H1 (cell line): ENCODE data around the gene PGLYRP1. TPM values are rescaled to one million over a fixed set of nuclear protein-coding genes. Genes with fewer than 3 reads are reported as not detected.

Experiments
- CTCF ChIA-PET: fragments of 300-600 bp; sonication (Branson Sonifier 250); formaldehyde crosslinking; loops from one replicate; lab custom pipeline; 2021; ENCODE audit not compliant: partially characterized antibody; lab: Charles Lee
- POLR2A ChIA-PET: fragments of 300-600 bp; sonication (Branson Sonifier 250); formaldehyde crosslinking; loops from one replicate; lab custom pipeline; 2021; ENCODE audit warnings: inconsistent platforms; ENCODE audit not compliant: partially characterized antibody; lab: Charles Lee
- DNase-seq, 2 experiments: peaks; one replicate each; pipeline versions ENCODE4 v3.0.0 to v3.0.0-alpha.2; 2010 to 2022; ENCODE audit warnings: low spot score in 2 of 2, low read depth in 1 of 2, mixed read lengths in 1 of 2
- FAIRE-seq: peaks from 2 replicates; lab custom pipeline; 2011; peaks lifted over from hg19 to GRCh38; lab: Jason Lieb, UNC
- H2AFZ ChIP-seq: 2 replicates; pipeline ENCODE4 v1.8.1; 2012; ENCODE audit warnings: low read length, inconsistent platforms
- H2AK5ac ChIP-seq: 2 replicates; pipeline ENCODE4 v1.6.1; 2013; ENCODE audit warnings: low read depth, low read length
- H2BK120ac ChIP-seq: replicated peaks from 2 replicates; pipeline ENCODE3; 2013; ENCODE audit warnings: low read depth, low read length, inconsistent platforms
- H2BK12ac ChIP-seq: 2 replicates; pipeline ENCODE4 v1.6.1; 2013; ENCODE audit warnings: low read depth, low read length
- H2BK15ac ChIP-seq: 2 replicates; pipeline ENCODE4 v1.6.1; 2013; ENCODE audit warnings: low read length
- H2BK20ac ChIP-seq: 2 replicates; pipeline ENCODE4 v1.6.1; 2013; ENCODE audit warnings: low read length
- H2BK5ac ChIP-seq: 2 replicates; pipeline ENCODE4 v1.6.1; 2013; ENCODE audit warnings: low read depth, low read length
- H3K14ac ChIP-seq: 2 replicates; pipeline ENCODE4 v1.6.1; 2013; ENCODE audit warnings: inconsistent platforms; ENCODE audit not compliant: insufficient read length
- H3K18ac ChIP-seq: 2 replicates; pipeline ENCODE4 v1.6.1; 2013; ENCODE audit warnings: low read length; ENCODE audit errors: extremely low read depth
- H3K23ac ChIP-seq: 2 replicates; pipeline ENCODE4 v1.6.1; 2013; ENCODE audit warnings: inconsistent platforms; ENCODE audit not compliant: insufficient read length
- H3K23me2 ChIP-seq: 2 replicates; pipeline ENCODE4 v1.6.1; 2013; ENCODE audit warnings: low read depth, low read length
- H3K27ac ChIP-seq: 2 replicates; pipeline ENCODE4 v1.6.1; 2011; ENCODE audit warnings: low read depth, low read length, inconsistent platforms
- H3K27me3 ChIP-seq, 4 experiments: replicated peaks in 1 of 4; 1 replicate in 1 of 4; 2 replicates in 3 of 4; pipeline versions ENCODE4 v1.6.1 to v1.8.1; 2011 to 2013; ENCODE audit warnings: low read length in 3 of 4, mild to moderate bottlenecking in 3 of 4, inconsistent platforms in 2 of 4, mixed read lengths in 2 of 4, moderate library complexity in 1 of 4; ENCODE audit not compliant: control insufficient read depth in 3 of 4, insufficient read depth in 3 of 4; ENCODE audit errors: extremely low read depth in 1 of 4
- H3K36me3 ChIP-seq, 4 experiments: 2 replicates each; pipeline versions ENCODE4 v1.6.1 to v1.8.1; 2011 to 2013; ENCODE audit warnings: mild to moderate bottlenecking in 4 of 4, low read length in 3 of 4, moderate library complexity in 2 of 4, control low read depth in 1 of 4, inconsistent platforms in 1 of 4; ENCODE audit not compliant: insufficient read depth in 4 of 4, control insufficient read depth in 2 of 4
- H3K4ac ChIP-seq: replicated peaks from 2 replicates; pipeline ENCODE3; 2013; ENCODE audit warnings: low read length, low read depth, mixed read lengths, inconsistent platforms; ENCODE audit not compliant: insufficient read length
- H3K4me1 ChIP-seq, 4 experiments: replicated peaks in 1 of 4; 1 replicate in 1 of 4; 2 replicates in 3 of 4; pipeline versions ENCODE4 v1.6.1 to v1.8.1; 2011 to 2013; ENCODE audit warnings: low read length in 3 of 4, inconsistent platforms in 2 of 4, mixed read lengths in 1 of 4; ENCODE audit not compliant: insufficient read depth in 4 of 4, control insufficient read depth in 3 of 4
- H3K4me2 ChIP-seq, 2 experiments: 2 replicates each; pipeline versions ENCODE4 v1.6.1 to v1.8.1; 2011 to 2013; ENCODE audit warnings: low read depth in 2 of 2, low read length in 2 of 2, control low read depth in 1 of 2, inconsistent platforms in 1 of 2, mild to moderate bottlenecking in 1 of 2; ENCODE audit not compliant: insufficient read depth in 1 of 2
- H3K4me3 ChIP-seq, 4 experiments: fragments of 200-600, 300-600 bp in 1 of 4; sonication (generic), shearing (Covaris generic), sonication (Bioruptor Twin) in 1 of 4; 2 replicates each; pipeline versions ENCODE4 v1.5.1 to v1.8.1; 2011 to 2016; ENCODE audit warnings: low read length in 4 of 4, low read depth in 3 of 4, control low read depth in 2 of 4, inconsistent platforms in 2 of 4, mild to moderate bottlenecking in 2 of 4, mixed read lengths in 1 of 4, moderate library complexity in 1 of 4; ENCODE audit not compliant: insufficient read depth in 2 of 4; ENCODE audit errors: extremely low read depth in 1 of 4
- H3K56ac ChIP-seq: replicated peaks from 2 replicates; pipeline ENCODE3; 2013; ENCODE audit warnings: low read depth, mild to moderate bottlenecking, mixed read lengths, low read length, inconsistent platforms; ENCODE audit not compliant: insufficient read length
- H3K79me1 ChIP-seq: 2 replicates; pipeline ENCODE4 v1.6.1; 2013; ENCODE audit warnings: low read depth, low read length, control low read depth
- H3K79me2 ChIP-seq, 2 experiments: 2 replicates each; pipeline versions ENCODE4 v1.6.1 to v1.8.1; 2012 to 2013; ENCODE audit warnings: low read length in 2 of 2, mild to moderate bottlenecking in 2 of 2, inconsistent platforms in 1 of 2; ENCODE audit not compliant: insufficient read depth in 2 of 2, control insufficient read depth in 1 of 2
- H3K9ac ChIP-seq, 4 experiments: replicated peaks in 1 of 4; 1 replicate in 1 of 4; 2 replicates in 3 of 4; pipeline versions ENCODE4 v1.6.1 to v1.8.1; 2011 to 2013; ENCODE audit warnings: low read depth in 3 of 4, low read length in 3 of 4, control low read depth in 2 of 4, mild to moderate bottlenecking in 2 of 4, moderate library complexity in 2 of 4, inconsistent platforms in 1 of 4; ENCODE audit errors: extremely low read depth in 1 of 4
- H3K9me3 ChIP-seq, 2 experiments: 2 replicates each; pipeline versions ENCODE4 v1.6.1 to v1.8.1; 2012 to 2013; ENCODE audit warnings: mild to moderate bottlenecking in 2 of 2, moderate library complexity in 2 of 2, control low read depth in 1 of 2, inconsistent platforms in 1 of 2, low read depth in 1 of 2, low read length in 1 of 2, mixed read lengths in 1 of 2; ENCODE audit not compliant: insufficient read depth in 2 of 2
- H4K20me1 ChIP-seq, 2 experiments: replicated peaks in 1 of 2; 2 replicates each; pipeline versions ENCODE3 to v1.8.1; 2011 to 2013; ENCODE audit warnings: inconsistent platforms in 2 of 2, low read length in 2 of 2, mild to moderate bottlenecking in 1 of 2; ENCODE audit not compliant: insufficient read depth in 2 of 2, control insufficient read depth in 1 of 2
- H4K5ac ChIP-seq: 2 replicates; pipeline ENCODE4 v1.6.1; 2013; ENCODE audit warnings: low read length, low read depth, mixed read lengths, inconsistent platforms; ENCODE audit not compliant: insufficient read length
- H4K8ac ChIP-seq: 2 replicates; pipeline ENCODE4 v1.8.0; 2013; ENCODE audit warnings: mild to moderate bottlenecking, moderate library complexity, low read length, inconsistent platforms; ENCODE audit not compliant: insufficient read depth; ENCODE audit errors: extremely low read depth
- H4K91ac ChIP-seq: replicated peaks from 2 replicates; pipeline ENCODE3; 2013; ENCODE audit warnings: low read length, mixed read lengths, inconsistent platforms; ENCODE audit not compliant: insufficient read length
- CHD2 ChIP-seq: IDR thresholded peaks from 2 replicates; pipeline ENCODE4 v1.6.1; 2012; ENCODE audit warnings: low read length, improper control_type of control experiment
- GTF2F1 ChIP-seq: IDR thresholded peaks from 2 replicates; pipeline ENCODE4 v1.6.1; 2012; ENCODE audit warnings: low read depth, low read length, improper control_type of control experiment, borderline replicate concordance
- POLR2A ChIP-seq, 2 experiments: IDR thresholded peaks; 1 replicate in 1 of 2; 2 replicates in 1 of 2; pipeline ENCODE4 v1.6.1; 2011; ENCODE audit warnings: low read depth in 2 of 2, low read length in 2 of 2, mild to moderate bottlenecking in 2 of 2; ENCODE audit errors: control extremely low read depth in 1 of 2
- RNF2 ChIP-seq: fragments of 200-900, 300-1000 bp; sonication (generic); IDR thresholded peaks from 2 replicates; pipeline ENCODE4 v1.7.1; 2016; ENCODE audit warnings: borderline replicate concordance, low read depth, mild to moderate bottlenecking, antibody characterized with exemption, low read length; ENCODE audit not compliant: poor library complexity, severe bottlenecking; ENCODE audit errors: missing control alignments
- SUZ12 ChIP-seq: fragments of 200-600 bp; sonication (generic); IDR thresholded peaks from 2 replicates; pipeline ENCODE4 v1.6.1; 2012; ENCODE audit warnings: mild to moderate bottlenecking, inconsistent platforms, low read length, moderate library complexity, mixed read lengths
- WGBS, 2 experiments: shearing (Covaris generic) in 1 of 2; methylation state at CpG; one replicate each; pipeline versions ENCODE4 v1.1.6 to v1.1.7; 2013 to 2015; ENCODE audit warnings: low lambda C conversion rate in 2 of 2, mixed read lengths in 2 of 2, inconsistent platforms in 1 of 2, low coverage in 1 of 2, missing lambda C conversion rate in 1 of 2; ENCODE audit not compliant: insufficient replicate concordance in 2 of 2, insufficient coverage in 1 of 2, insufficient read length in 1 of 2; ENCODE audit errors: extremely low coverage in 1 of 2, missing lambda C conversion rate in 1 of 2; 5-methylcytosine and 5-hydroxymethylcytosine counted together
- polyA plus RNA-seq, 7 experiments: library from polyadenylated mRNA; depleted of rRNA in 3 of 7; stranded (reverse) in 5 of 7; unstranded in 2 of 7; fragments of >200 nt in 5 of 7; fragments of 200-250 nt in 2 of 7; gene quantifications; 1 replicate in 5 of 7; 2 replicates in 1 of 7; 4 replicates in 1 of 7; pipeline versions ENCODE4 v1.2.1 to v1.2.3, GENCODE V29; 2011 to 2013; ENCODE audit warnings: missing spikeins in 2 of 7, mixed read lengths in 2 of 7
- total RNA-seq: library from RNA; stranded (reverse); fragmentation: NEBNext Ultra II Directional; extraction: Animal tissue kit (Norgen Biotek cat#: 25700); gene quantifications from 2 replicates; pipeline ENCODE4 v1.2.1, GENCODE V29; 2021

Gene PGLYRP1
- total and polyA plus RNA-seq, 2 of the 8 experiments (the other 6 are each of a cell fraction or from before 2014, with no cell fraction given) = not detected

DNA sequence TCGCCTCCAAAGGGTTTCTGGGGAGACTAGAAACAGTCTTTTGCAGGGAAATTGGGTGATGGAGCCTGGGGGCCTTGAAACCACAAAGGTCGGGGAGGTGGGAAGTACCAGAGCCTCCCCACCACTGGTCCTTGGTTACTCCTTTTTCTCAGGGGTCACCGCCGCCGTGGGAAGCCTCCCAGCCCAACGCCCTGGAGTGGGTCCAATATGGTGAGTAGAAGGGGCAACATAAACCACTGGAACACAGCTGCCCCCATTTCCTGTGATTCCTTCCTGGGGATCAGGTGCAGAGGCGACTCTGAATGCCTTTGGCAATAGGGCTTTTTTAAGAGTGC is 5.8 kb downstream of the PGLYRP1 start:
- ChIA-PET POLR2A (interaction anchor here (0.8 kb wide), 1 partner anchor 9 kb away, joined by 3 read pairs; no protein-coding TSS in a partner anchor), CTCF (interaction anchor here (0.6 to 4.3 kb wide), 15 partner anchors 10 to 356 kb away, joined by 3 to 44 read pairs (median 5); no protein-coding TSS in a partner anchor)
- H3K9me3 ChIP-seq = no peaks in the 10 kb centered on the region
- H4K5ac ChIP-seq = no peak overlapping the region
- no peak overlapping the region for H3K56ac ChIP-seq
- H4K8ac ChIP-seq = no peak overlapping the region
- H2AFZ ChIP-seq = no peak overlapping the region
- peaks cover 19% of the 10 kb centered on the region; the same call in 1 of the 2 replicates for H3K23me2 ChIP-seq
- H2AK5ac ChIP-seq = no peak overlapping the region
- no peak overlapping the region for H3K14ac ChIP-seq
- FAIRE-seq (no peak), DNase-seq (no peak)
- no peak overlapping the region for H2BK12ac ChIP-seq
- H4K20me1 ChIP-seq = peaks cover 2 to 11% of the 10 kb centered on the region in 2 experiments
- H3K18ac ChIP-seq = no peak overlapping the region
- TF ChIP-seq SUZ12 (no peak), POLR2A (IDR thresholded peaks at IDR 0.05; ENCODE audit: control extremely low read depth in 1 of 2, low read depth in 2 of 2, low read length in 2 of 2) (no peak), CHD2 (no peak), RNF2 (no peak), GTF2F1 (no peak)
- H2BK15ac ChIP-seq = no peak overlapping the region
- no peak overlapping the region for H3K4me3 ChIP-seq
- H3K27ac ChIP-seq = no peak overlapping the region
- no peaks in the 10 kb centered on the region for H3K79me1 ChIP-seq
- H3K4me1 ChIP-seq = peaks cover 0 to 14% (median 12%) of the 10 kb centered on the region in 4 experiments; a peak in 6 of 7 replicates
- no peak overlapping the region for H2BK5ac ChIP-seq
- H3K9ac ChIP-seq = no peak overlapping the region
- H3K36me3 ChIP-seq = no peaks in the 10 kb centered on the region; a peak in 2 of 8 replicates
- no peak overlapping the region for H2BK20ac ChIP-seq
- H3K79me2 ChIP-seq = no peaks in the 10 kb centered on the region
- peak overlapping the region in 1 of 2 experiments; percentile 85; a peak in 1 of 4 replicates for H3K4me2 ChIP-seq
- no peak overlapping the region for H3K4ac ChIP-seq
- 74% methylated on average over 7 of the region's 7 CpGs; no CpG with 5 or more reads in 1 of the 2 experiments for WGBS, 2 experiments
- no peak overlapping the region for H4K91ac ChIP-seq
- peaks cover 5 to 21% (median 19%) of the 10 kb centered on the region in 4 experiments for H3K27me3 ChIP-seq
- no peak overlapping the region for H2BK120ac ChIP-seq
- no peak overlapping the region for H3K23ac ChIP-seq
